SJSA1 (cell line): ENCODE results near the gene LDLRAD3. TPM values are rescaled to one million over a fixed set of nuclear protein-coding genes. Genes with fewer than 3 reads are reported as not detected.

Experiments used
- DNase-seq, 2 experiments: peaks; one replicate each; pipeline ENCODE4 v3.0.0-alpha.2; 2015 to 2020; ENCODE audit warnings: low spot score in 2 of 2, low read depth in 1 of 2
- H3K27ac ChIP-seq: fragments of 250-450 bp; sonication (Bioruptor Pico); 2 replicates; pipeline ENCODE4 v1.5.1; 2020; ENCODE audit warnings: mild to moderate bottlenecking, moderate library complexity
- H3K27me3 ChIP-seq: fragments of 250-450 bp; sonication (Bioruptor Pico); replicated peaks from 2 replicates; pipeline ENCODE4 v1.5.1; 2020; ENCODE audit warnings: mild to moderate bottlenecking, moderate library complexity
- H3K36me3 ChIP-seq: fragments of 250-450 bp; sonication (Bioruptor Pico); 2 replicates; pipeline ENCODE4 v1.5.1; 2020; ENCODE audit warnings: mild to moderate bottlenecking
- H3K4me1 ChIP-seq: fragments of 250-450 bp; sonication (Bioruptor Pico); replicated peaks from 2 replicates; pipeline ENCODE4 v1.6.1; 2021; ENCODE audit warnings: mild to moderate bottlenecking
- H3K4me3 ChIP-seq: fragments of 250-450 bp; sonication (Bioruptor Pico); 2 replicates; pipeline ENCODE4 v1.5.1; 2020; ENCODE audit warnings: mild to moderate bottlenecking
- H3K9me3 ChIP-seq: fragments of 250-450 bp; sonication (Bioruptor Pico); replicated peaks from 2 replicates; pipeline ENCODE4 v1.5.1; 2020; ENCODE audit warnings: mild to moderate bottlenecking
- total RNA-seq: library from RNA; depleted of rRNA; stranded (reverse); fragments of >200 nt; shearing (Covaris generic); gene quantifications from 2 replicates; pipeline ENCODE4 v1.2.3, GENCODE V29; 2014

Gene LDLRAD3
- total RNA-seq, 1 experiment from 2014 or later, result 5.8 TPM

GRCh38 chr11:36234825-36235224 lies 291.0 kb downstream of the LDLRAD3 start:
- Histone ChIP-seq H3K4me1 (peaks cover 29% of the 10 kb centered on the region), H3K36me3 (no peaks in the 10 kb centered on the region), H3K27ac (no peak overlapping the region), H3K9me3 (no peaks in the 10 kb centered on the region), H3K27me3 (peaks cover 7% of the 10 kb centered on the region; the same call in 1 of the 2 replicates), H3K4me3 (no peak overlapping the region)
- DNase-seq, result no peak

DNA sequence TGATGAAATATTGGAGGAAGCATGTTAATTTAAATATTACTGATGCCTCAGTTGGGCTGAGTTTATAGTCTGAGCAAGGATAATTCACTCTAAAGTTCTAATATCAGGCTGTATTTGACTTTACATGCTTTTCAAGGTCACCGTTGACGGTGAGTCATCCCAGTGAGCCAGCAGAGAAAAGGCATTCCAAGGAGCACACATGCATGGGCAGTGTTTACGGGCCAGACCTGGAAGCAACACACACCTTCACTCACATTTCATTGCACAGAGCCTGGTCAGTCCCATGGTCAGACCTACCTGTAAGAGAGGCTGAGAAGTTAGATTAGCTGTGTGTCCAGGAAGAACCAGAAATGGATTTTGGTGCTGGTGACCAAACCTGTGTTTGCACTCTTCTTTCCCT lies 291.9 kb downstream of the LDLRAD3 start:
- no peaks in the 10 kb centered on the region for H3K36me3 ChIP-seq
- H3K9me3 ChIP-seq, result no peaks in the 10 kb centered on the region
- peaks cover 28% of the 10 kb centered on the region for H3K4me1 ChIP-seq
- no peak overlapping the region for H3K27ac ChIP-seq
- peaks cover 7% of the 10 kb centered on the region; the same call in 1 of the 2 replicates for H3K27me3 ChIP-seq
- H3K4me3 ChIP-seq, result no peak overlapping the region
- DNase-seq, result no peak

DNA sequence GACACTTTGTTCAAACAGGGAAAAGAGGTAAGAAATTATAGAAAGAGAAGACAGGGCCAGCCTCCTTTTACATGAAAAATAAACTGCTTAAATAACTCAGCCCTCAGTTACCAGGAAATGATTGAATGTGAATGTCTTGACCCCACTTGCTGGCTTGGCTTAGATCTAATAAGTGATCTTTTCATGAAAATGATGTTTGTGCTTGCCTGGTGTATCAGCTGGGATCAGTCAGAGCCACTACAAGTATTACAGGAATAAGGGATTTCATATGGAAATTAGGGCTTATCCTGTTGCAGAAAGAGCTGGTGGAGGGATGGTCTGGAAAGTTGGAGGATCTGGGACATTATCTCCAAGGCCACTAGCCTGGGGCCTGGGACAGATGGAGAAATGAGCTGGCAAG lies 293.5 kb downstream of the LDLRAD3 start:
- Histone ChIP-seq H3K4me3 (no peak overlapping the region), H3K27me3 (peaks cover 7% of the 10 kb centered on the region; the same call in 1 of the 2 replicates)

GRCh38 chr11:36238036-36238631 lies 294.3 kb downstream of the LDLRAD3 start:
- Histone ChIP-seq H3K4me3 (no peak overlapping the region), H3K36me3 (no peaks in the 10 kb centered on the region), H3K27ac (no peak overlapping the region), H3K9me3 (no peaks in the 10 kb centered on the region), H3K27me3 (peaks cover 7% of the 10 kb centered on the region; the same call in 1 of the 2 replicates), H3K4me1 (peaks cover 10% of the 10 kb centered on the region)
- DNase-seq, result no peak

More for the DNA sequence above, 293.5 kb downstream of the LDLRAD3 start:
- no peak for DNase-seq
- H3K9me3 ChIP-seq, result no peaks in the 10 kb centered on the region
- no peak overlapping the region for H3K27ac ChIP-seq
- H3K4me1 ChIP-seq, result peaks cover 14% of the 10 kb centered on the region
- no peaks in the 10 kb centered on the region for H3K36me3 ChIP-seq

DNA sequence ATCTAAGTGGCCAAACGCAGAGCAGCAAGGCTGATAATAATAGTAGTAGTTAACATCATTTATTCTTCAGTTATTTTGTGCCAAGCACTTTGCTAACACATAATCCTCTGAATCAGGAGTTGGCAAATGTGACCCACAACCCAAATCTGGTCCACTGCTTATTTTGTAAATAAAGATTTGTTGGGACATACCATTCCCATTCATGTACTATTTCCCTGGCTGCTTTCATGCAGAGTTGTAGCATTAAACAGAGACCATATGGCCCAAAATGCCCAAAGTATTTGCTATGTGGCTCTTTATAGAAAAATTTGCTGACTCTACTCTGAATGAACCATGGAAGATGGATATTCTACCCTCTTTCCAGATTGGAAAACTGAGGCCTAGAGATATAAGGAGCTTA lies 295.0 kb downstream of the LDLRAD3 start:
- H3K27ac ChIP-seq, result no peak overlapping the region
- H3K27me3 ChIP-seq, result peaks cover 7% of the 10 kb centered on the region; the same call in 1 of the 2 replicates
- no peaks in the 10 kb centered on the region for H3K36me3 ChIP-seq
- H3K9me3 ChIP-seq, result no peaks in the 10 kb centered on the region
- no peak overlapping the region for H3K4me3 ChIP-seq
- DNase-seq, result no peak
- peaks cover 4% of the 10 kb centered on the region; the same call in 1 of the 2 replicates for H3K4me1 ChIP-seq

GRCh38 chr11:36239636-36240035 lies 295.8 kb downstream of the LDLRAD3 start:
- H3K9me3 ChIP-seq, result no peaks in the 10 kb centered on the region
- H3K27me3 ChIP-seq, result peaks cover 7% of the 10 kb centered on the region; the same call in 1 of the 2 replicates
- H3K36me3 ChIP-seq, result no peaks in the 10 kb centered on the region
- H3K4me1 ChIP-seq, result peaks cover 4% of the 10 kb centered on the region; the same call in 1 of the 2 replicates
- no peak for DNase-seq
- H3K4me3 ChIP-seq, result no peak overlapping the region
- no peak overlapping the region for H3K27ac ChIP-seq

- Histone ChIP-seq H3K9me3 (no peaks in the 10 kb centered on the region), H3K27me3 (peaks cover 7% of the 10 kb centered on the region; the same call in 1 of the 2 replicates), H3K27ac (no peak overlapping the region), H3K36me3 (no peaks in the 10 kb centered on the region), H3K4me1 (peaks cover 4% of the 10 kb centered on the region; the same call in 1 of the 2 replicates), H3K4me3 (no peak overlapping the region)
- DNase-seq, result no peak
Observed at GRCh38 chr11:36240173-36240572, 296.3 kb downstream of the LDLRAD3 start.

GRCh38 chr11:36240801-36241200 lies 296.9 kb downstream of the LDLRAD3 start:
- H3K4me3 ChIP-seq, result no peak overlapping the region
- no peak for DNase-seq
- H3K9me3 ChIP-seq, result no peaks in the 10 kb centered on the region
- peaks cover under 1% of the 10 kb centered on the region; the same call in 1 of the 2 replicates for H3K4me1 ChIP-seq
- H3K27ac ChIP-seq, result no peak overlapping the region
- peaks cover 7% of the 10 kb centered on the region; the same call in 1 of the 2 replicates for H3K27me3 ChIP-seq
- H3K36me3 ChIP-seq, result no peaks in the 10 kb centered on the region

GRCh38 chr11:36241497-36241896 lies 297.6 kb downstream of the LDLRAD3 start:
- Histone ChIP-seq H3K4me3 (no peak overlapping the region), H3K27ac (no peak overlapping the region), H3K4me1 (no peaks in the 10 kb centered on the region), H3K9me3 (no peaks in the 10 kb centered on the region), H3K36me3 (no peaks in the 10 kb centered on the region), H3K27me3 (peaks cover 7% of the 10 kb centered on the region; the same call in 1 of the 2 replicates)
- no peak for DNase-seq

DNA sequence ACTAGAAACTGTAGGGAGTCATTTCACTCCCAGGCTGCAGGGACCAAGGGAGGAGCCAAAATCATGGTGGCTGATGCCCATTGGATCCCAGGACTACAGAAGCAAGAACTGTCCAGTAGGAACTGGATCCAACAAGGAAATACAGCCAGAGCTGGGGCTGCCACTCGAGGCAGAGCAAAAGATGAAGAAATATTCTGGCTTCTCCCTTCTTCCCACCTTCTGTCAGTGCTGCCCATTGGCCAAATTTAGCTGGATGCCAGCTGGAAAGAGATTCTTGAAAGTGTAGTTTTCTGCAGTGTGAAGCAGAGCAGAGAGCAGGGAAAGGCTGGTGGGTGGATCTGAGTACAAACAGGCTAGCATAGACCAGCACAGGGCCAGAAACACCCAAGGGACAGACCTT lies 299.8 kb downstream of the LDLRAD3 start:
- Histone ChIP-seq H3K4me3 (no peak overlapping the region), H3K4me1 (peaks cover under 1% of the 10 kb centered on the region), H3K27ac (no peak overlapping the region), H3K9me3 (no peaks in the 10 kb centered on the region), H3K36me3 (no peaks in the 10 kb centered on the region), H3K27me3 (peaks cover 2% of the 10 kb centered on the region; the same call in 1 of the 2 replicates)
- no peak for DNase-seq

DNA sequence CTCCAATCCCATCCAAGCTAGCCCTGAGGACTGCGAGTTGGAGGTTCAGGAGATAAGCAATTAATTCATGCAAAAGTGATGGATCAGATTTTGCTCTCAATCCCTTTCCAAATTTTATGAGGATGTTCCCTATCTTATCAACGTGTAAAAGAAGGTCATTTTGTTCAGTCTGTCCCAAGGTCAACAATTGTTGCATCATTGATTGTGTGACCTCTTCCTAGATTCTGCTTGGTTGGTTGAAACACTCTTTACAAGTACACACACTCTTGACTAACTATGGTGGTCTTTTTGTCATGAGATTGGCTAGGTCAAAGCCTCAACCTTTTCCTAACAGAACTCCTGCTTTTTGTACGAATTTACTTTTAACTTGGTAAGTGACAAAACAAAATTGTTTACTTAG lies 303.6 kb downstream of the LDLRAD3 start:
- H3K27ac ChIP-seq, result no peak overlapping the region
- no peaks in the 10 kb centered on the region for H3K27me3 ChIP-seq
- H3K36me3 ChIP-seq, result no peaks in the 10 kb centered on the region
- H3K4me1 ChIP-seq, result peaks cover 11% of the 10 kb centered on the region
- DNase-seq, result no peak
- H3K9me3 ChIP-seq, result 0 out of 2 replicates have a peak, but pooled peaks cover 2% of the 10 kb centered on the region
- no peak overlapping the region for H3K4me3 ChIP-seq

DNA sequence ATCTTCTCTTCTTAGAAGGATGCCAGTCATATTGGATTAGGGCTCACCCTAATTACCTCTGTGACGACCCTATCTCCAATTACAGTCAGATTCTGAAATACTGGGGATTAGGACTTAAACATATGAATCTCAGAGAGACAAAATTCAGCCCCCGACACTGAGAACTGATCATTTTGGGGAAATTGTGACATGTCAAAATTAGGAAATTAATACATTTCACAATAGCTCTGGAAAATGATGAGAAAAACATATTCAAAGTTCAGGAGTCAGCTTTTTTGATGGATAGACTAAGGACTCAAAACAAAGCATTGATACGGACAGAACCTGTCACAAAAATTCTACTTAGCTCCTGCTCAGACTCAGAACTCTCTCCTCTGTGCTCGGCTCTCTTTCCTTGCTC lies 304.6 kb downstream of the LDLRAD3 start:
- Histone ChIP-seq H3K36me3 (no peaks in the 10 kb centered on the region), H3K4me3 (no peak overlapping the region), H3K27ac (no peak overlapping the region), H3K9me3 (0 out of 2 replicates have a peak, but pooled peaks cover 2% of the 10 kb centered on the region), H3K4me1 (peaks cover 11% of the 10 kb centered on the region), H3K27me3 (no peaks in the 10 kb centered on the region)
- no peak for DNase-seq

DNA sequence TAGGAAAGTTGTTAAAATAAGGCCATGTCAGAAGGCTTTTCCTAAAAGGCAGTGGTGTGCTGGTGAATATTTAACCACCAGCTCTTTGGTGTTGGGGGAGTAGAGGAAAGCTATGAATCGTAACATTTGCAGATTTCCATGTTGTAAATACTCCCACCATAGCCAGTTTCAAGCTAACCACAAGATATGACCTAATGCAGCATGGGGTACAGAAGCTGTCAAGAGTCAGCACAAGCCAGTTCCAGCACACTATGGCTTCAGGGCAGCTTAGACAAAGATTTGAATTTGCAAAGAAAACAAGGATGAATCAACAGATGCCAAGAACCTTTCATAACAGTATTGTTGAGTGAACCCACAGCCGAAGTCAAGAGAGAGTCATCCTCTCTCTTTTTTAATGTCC lies 305.4 kb downstream of the LDLRAD3 start:
- Histone ChIP-seq H3K27ac (no peak overlapping the region), H3K9me3 (0 out of 2 replicates have a peak, but pooled peaks cover 2% of the 10 kb centered on the region), H3K4me3 (no peak overlapping the region), H3K4me1 (peaks cover 11% of the 10 kb centered on the region), H3K36me3 (no peaks in the 10 kb centered on the region), H3K27me3 (no peaks in the 10 kb centered on the region)
- DNase-seq, result peak in 1 of 2 experiments; percentile 43

DNA sequence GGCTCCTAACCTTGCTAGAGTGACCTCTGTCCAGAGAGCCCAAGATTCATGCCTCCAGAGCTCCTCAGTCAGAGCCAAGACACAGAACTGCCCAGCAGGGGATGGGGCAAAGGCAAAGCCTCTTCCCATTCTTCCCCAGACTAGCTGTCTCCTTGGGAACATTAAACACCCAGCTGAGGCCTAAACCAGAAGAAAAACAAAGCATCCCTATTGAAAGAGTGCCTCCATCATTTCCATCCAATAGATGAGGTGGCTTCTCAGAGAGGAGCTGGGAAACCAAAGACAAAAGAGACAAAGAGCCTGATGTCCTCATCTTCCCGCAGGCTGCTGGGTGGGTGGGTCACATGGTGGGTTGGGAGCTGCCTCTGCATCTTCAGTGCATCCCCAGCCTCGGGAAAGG lies 308.0 kb downstream of the LDLRAD3 start:
- Histone ChIP-seq H3K27me3 (no peaks in the 10 kb centered on the region), H3K4me3 (no peak overlapping the region), H3K4me1 (peaks cover 11% of the 10 kb centered on the region), H3K27ac (no peak overlapping the region), H3K36me3 (no peaks in the 10 kb centered on the region), H3K9me3 (peaks cover 7% of the 10 kb centered on the region; the same call in 1 of the 2 replicates)
- no peak for DNase-seq
